ENCODE results near the gene PAMR1.
"Not testable (repeated sequence)": the region's sequence is repeated elsewhere in the genome, so short reads cannot be mapped to it uniquely, and the experiment has no call there.

PAMR1 gene
- 0 reads per million in 4 donors for total RNA-seq

- DNase-seq = no peak
Measured at GRCh38 chr11:35525501-35526175, at the start of gene PAMR1. PAMR1 (minus strand) TSS chr11:35525616; CDS start chr11:35525585, 31 bp downstream.

GRCh38 chr11:35571696-35572095 lies 46.3 kb upstream of the PAMR1 start:
- DNase-seq = no peak

- no peak for DNase-seq
Measured at GRCh38 chr11:35567737-35568465, 42.5 kb upstream of the PAMR1 start.

- no peak for DNase-seq
Measured at GRCh38 chr11:35566885-35567284, 41.5 kb upstream of the PAMR1 start.

GRCh38 chr11:35566181-35566580 lies 40.8 kb upstream of the PAMR1 start:
- DNase-seq = no peak

GRCh38 chr11:35564245-35564595 lies 38.8 kb upstream of the PAMR1 start:
- no peak for DNase-seq

- DNase-seq = no peak
Measured at GRCh38 chr11:35563484-35564244, 38.2 kb upstream of the PAMR1 start.

GRCh38 chr11:35559949-35560348 lies 34.5 kb upstream of the PAMR1 start:
- no peak for DNase-seq

- no peak for DNase-seq
Measured at GRCh38 chr11:35558513-35558912, 33.1 kb upstream of the PAMR1 start.

- no peak for DNase-seq
Measured at GRCh38 chr11:35555488-35555887, 30.1 kb upstream of the PAMR1 start.

GRCh38 chr11:35554491-35555437 lies 29.3 kb upstream of the PAMR1 start:
- no peak for DNase-seq

GRCh38 chr11:35553831-35554230 lies 28.4 kb upstream of the PAMR1 start:
- DNase-seq = no peak

GRCh38 chr11:35553021-35553420 lies 27.6 kb upstream of the PAMR1 start:
- no peak for DNase-seq

GRCh38 chr11:35552616-35553015 lies 27.2 kb upstream of the PAMR1 start:
- DNase-seq = no peak

GRCh38 chr11:35550374-35551036 lies 25.1 kb upstream of the PAMR1 start:
- DNase-seq = no peak

GRCh38 chr11:35549787-35550186 lies 24.4 kb upstream of the PAMR1 start:
- no peak for DNase-seq

- DNase-seq = no peak
Measured at GRCh38 chr11:35548925-35549561, 23.6 kb upstream of the PAMR1 start.

GRCh38 chr11:35547995-35548394 lies 22.6 kb upstream of the PAMR1 start:
- not testable (repeated sequence) for DNase-seq

- DNase-seq = no peak
Measured at GRCh38 chr11:35546317-35546716, 20.9 kb upstream of the PAMR1 start.

GRCh38 chr11:35545391-35546003 lies 20.1 kb upstream of the PAMR1 start:
- DNase-seq = no peak

GRCh38 chr11:35543481-35543880 lies 18.1 kb upstream of the PAMR1 start:
- no peak for DNase-seq
